ENCODE measurements around the gene HS3ST4.

HS3ST4 gene

GRCh38 chr16:25691519-25692091 is at the start of gene HS3ST4:
Gene HS3ST4, plus strand, starts transcription at chr16:25691959.
- no peak for FAIRE-seq
- DNase-seq (ENCODE audit: insufficient read length, low spot score) = no peak

- DNase-seq (ENCODE audit: insufficient read length, low spot score) = no peak
- no peak for FAIRE-seq
These were observed 48.1 kb upstream of the HS3ST4 start for GRCh38 chr16:25643633-25644032.

DNA sequence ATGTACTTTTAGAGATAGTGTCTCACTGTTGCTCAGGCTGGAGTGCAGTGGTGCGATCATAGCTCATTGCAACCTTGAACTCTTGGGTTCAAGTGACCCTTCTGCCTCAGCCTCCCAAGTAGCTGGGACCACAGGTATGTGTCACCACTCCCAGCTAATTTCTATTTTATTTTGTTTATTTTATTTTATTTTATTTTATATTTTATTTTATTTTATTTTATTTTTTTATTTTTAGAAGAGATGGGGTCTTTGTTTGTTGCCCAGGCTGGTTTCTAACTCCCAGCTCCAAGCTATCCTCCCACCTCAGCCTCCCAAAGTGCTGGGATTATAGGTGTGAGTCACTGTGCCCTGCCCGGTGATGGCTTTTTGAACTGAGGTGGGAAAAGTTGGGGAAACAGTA is 35.1 kb upstream of the HS3ST4 start:
- FAIRE-seq (no peak), DNase-seq (ENCODE audit: insufficient read length, low spot score) (no peak)

GRCh38 chr16:25676820-25677219 is 14.9 kb upstream of the HS3ST4 start:
- DNase-seq (ENCODE audit: insufficient read length, low spot score) (no peak), FAIRE-seq (no peak)

GRCh38 chr16:25679511-25679910 is 12.2 kb upstream of the HS3ST4 start:
- FAIRE-seq (no peak), DNase-seq (ENCODE audit: insufficient read length, low spot score) (no peak)

- FAIRE-seq = no peak
- DNase-seq (ENCODE audit: insufficient read length, low spot score) = no peak
These were observed 2.5 kb upstream of the HS3ST4 start for GRCh38 chr16:25689137-25689836.

DNA sequence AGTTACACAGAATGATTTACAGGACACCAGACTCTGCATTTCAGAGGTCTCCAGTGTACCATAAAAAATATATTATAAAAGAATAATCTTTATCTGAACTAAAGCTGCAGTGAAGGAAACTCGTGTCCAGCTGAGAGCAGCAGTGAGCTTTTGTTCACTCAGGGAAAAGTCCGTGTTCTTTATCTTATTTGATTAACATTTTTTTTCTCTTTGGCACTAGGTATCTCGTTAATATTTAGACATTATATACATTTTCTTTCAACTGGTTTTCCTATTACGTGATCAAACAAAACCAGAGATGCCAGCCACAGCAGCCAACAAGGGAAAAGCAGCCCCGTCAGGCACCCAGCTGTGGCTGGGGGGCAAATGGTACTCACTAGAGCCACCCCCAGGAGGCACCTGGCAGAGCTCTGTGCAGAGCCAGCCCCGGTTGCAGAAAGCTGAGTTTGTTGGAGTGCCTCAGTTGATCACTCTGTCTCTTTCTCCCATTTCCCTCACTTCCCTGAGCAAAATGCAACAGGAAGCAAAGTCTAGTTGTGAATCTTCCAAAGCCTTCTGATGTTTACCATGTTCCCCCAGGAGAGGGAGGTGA is 1.1 kb upstream of the HS3ST4 start:
- FAIRE-seq (no peak), DNase-seq (ENCODE audit: insufficient read length, low spot score) (no peak)

DNA sequence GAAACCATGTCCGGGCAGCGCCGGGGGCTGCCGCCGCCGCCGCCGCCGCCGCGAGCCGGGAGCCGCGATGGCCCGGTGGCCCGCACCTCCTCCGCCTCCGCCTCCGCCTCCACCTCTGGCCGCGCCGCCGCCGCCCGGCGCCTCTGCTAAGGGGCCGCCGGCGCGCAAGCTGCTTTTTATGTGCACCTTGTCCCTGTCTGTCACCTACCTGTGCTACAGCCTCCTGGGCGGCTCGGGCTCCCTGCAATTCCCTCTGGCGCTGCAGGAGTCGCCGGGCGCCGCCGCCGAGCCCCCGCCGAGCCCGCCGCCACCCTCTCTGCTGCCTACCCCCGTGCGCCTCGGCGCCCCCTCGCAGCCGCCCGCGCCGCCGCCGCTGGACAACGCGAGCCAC is 587 bp downstream of the HS3ST4 start:
- DNase-seq (ENCODE audit: insufficient read length, low spot score) (no peak), FAIRE-seq (no peak)

DNA sequence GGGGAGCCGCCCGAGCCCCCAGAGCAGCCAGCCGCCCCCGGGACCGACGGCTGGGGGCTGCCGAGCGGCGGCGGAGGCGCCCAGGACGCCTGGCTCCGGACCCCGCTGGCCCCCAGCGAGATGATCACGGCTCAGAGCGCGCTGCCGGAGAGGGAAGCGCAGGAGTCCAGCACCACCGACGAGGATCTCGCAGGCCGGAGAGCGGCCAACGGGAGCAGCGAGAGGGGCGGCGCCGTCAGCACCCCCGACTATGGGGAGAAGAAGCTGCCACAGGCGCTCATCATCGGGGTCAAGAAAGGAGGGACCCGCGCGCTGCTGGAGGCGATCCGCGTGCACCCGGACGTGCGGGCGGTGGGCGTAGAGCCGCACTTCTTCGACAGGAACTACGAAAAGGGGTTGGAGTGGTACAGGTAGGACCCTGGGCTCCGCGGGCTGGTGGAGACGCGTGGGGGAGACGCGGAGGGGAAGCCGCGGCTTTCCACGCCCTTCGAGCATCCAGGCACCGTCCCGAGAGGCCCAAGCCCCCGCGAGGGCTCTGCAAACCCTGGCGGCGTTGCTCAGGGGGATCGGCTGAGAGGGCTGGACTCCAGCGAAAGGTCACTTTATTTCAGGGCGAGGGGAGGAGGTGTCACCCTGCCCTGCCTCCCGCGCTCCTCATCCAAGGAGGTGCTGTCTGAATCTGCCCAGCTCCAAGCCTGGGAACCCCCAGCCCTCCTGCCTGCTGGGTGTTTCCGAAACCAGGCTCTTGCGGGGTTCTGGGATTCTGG is 1.2 kb downstream of the HS3ST4 start:
- FAIRE-seq (no peak), DNase-seq (ENCODE audit: insufficient read length, low spot score) (no peak)

- DNase-seq (ENCODE audit: insufficient read length, low spot score) (no peak), FAIRE-seq (no peak)
These were observed 1.9 kb downstream of the HS3ST4 start for GRCh38 chr16:25693631-25694030.

DNA sequence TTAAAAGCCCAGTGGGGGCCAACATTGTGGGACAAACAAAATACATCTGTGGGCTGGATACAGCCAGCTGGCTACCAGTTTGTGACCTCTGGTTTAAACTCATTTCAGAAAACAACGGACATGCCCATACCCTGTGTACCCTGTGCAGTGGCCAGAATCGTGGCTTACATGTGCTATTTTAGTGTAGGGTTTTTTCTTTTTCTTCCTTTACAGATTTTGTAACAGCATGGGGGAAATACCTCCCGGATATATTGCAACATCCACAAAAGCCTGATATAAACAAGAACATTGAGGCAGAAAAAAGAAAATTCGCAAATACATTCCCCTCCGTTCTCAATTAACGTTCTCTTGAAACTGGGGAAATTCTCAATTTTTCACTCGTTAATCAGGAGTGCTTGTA is 7.3 kb downstream of the HS3ST4 start:
- DNase-seq (ENCODE audit: insufficient read length, low spot score) = no peak
- FAIRE-seq = no peak

DNA sequence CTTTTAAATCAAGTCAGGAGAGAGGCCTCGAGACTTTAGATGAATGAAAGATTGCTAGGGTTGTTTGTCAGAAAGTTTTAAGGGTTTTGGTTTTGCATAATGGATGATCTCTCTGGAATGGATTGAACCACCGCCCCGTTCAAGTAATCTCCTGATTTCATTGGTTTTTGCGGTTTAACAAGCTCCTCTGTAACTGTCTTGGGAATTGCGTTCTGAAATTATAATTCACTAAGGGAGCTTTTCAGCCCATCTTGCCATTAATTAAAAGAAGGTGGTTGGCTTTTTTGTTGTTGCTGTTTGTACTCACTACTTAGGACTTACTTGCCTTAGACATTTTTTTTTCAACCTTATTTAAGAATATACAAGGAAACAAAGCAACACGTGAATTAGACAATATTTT is 8.8 kb downstream of the HS3ST4 start:
- DNase-seq (ENCODE audit: insufficient read length, low spot score) (no peak), FAIRE-seq (no peak)

GRCh38 chr16:25707553-25707952 is 15.8 kb downstream of the HS3ST4 start:
- DNase-seq (ENCODE audit: insufficient read length, low spot score) (no peak), FAIRE-seq (no peak)

DNA sequence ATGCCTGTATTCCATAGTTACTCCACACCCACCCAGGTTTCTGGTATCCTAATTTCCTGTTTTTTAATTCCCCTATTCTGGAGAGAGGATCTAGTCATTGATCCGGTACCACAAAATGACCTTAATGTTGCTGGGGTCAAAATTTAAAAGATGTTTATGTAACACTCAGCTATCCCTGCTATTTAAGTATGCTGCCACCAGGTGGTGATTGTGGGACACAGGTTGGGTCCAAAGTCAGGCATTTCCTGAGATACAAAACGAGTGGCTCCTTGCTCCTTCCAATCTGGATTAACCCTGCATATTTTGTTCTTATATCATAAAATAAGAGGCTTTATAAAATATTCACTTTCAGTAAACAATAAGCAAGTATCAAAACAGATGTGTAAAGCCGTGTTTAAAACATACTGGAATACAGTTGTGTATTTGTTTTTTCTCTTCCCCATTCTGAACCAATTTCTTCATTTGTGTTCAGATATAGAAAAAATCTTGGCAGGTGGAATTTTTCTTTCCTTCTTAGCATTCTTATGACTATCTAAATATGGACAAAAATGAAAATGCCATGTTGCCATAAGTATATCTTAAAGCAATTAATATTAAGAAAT is 16.3 kb downstream of the HS3ST4 start:
- no peak for DNase-seq (ENCODE audit: insufficient read length, low spot score)
- FAIRE-seq = no peak

DNA sequence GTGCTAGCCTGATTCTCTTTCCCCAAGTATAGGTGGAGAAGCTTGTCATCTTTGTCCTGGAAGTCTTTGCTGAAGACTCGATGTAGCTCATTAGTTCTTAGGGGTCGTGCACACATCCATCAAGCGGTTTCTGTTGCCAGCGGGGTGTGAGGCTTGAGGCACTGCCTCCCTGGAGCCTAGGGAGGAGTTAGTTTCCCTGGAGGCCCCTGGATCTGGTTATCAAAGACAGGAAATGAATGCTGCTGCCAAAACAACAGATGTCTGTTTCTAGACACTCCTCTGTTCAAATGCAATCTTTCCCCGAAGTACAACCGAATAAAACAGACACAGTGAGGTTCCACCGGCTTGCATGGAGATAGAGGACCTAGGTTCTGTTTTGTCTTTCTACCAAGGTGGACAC is 17.5 kb downstream of the HS3ST4 start:
- FAIRE-seq (no peak), DNase-seq (ENCODE audit: insufficient read length, low spot score) (no peak)

DNA sequence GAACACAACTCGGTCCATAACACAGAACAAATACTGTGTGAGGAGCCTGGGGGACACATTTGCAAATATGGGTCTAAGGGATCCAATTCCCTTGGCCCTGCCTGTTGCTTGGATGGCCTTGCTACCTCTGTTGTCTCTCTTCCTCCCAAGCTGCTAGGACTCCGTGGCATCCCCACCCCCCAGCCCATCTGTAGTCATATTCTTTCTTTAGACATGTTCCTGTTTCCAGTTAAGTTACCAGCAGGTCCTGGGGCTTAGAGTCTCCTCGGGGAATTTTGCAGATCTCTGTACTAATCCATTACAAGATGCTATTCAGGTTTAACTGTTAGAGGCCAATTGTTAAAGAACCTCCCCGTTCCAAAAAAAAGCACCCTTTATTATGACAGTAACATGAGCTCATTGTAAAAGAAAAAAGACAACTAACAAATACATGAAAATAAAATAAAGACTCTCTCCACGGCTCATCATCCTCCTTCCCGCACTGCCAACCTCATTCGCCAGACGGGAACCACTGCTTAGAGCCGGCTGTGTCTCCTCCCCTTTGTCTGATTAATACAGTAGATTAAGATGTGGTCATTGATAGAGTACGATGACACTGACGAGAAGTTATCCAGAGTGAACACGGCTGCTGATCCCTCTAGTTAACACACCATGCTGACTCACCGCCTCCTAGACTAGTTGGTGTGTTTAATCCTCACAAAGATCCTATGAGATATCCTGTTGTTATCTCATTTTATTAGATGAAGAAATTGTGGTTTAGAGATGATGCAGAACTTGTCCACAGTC is 22.2 kb downstream of the HS3ST4 start:
- FAIRE-seq (no peak), DNase-seq (ENCODE audit: insufficient read length, low spot score) (no peak)

- DNase-seq (ENCODE audit: insufficient read length, low spot score) (no peak), FAIRE-seq (no peak)
These were observed 24.4 kb downstream of the HS3ST4 start for GRCh38 chr16:25716186-25716585.

DNA sequence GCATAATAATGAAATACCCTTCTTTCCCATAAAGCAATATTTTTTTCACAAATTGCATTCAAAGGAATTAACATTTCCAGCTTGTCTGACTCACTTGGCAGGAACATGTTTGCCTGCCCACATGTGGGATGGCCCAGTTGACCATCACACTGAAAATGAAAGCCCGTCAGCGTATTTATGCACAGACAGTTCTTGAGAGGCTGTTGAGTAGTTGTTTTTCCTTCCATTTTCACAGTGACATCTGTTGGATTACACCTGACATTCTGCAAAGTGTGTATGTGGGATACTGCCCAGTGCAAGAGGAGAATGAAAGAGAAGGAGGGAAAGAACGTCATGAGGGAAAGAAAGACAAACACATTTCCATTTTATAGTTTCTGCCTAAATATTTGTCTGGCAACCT is 29.7 kb downstream of the HS3ST4 start:
- no peak for DNase-seq (ENCODE audit: insufficient read length, low spot score)
- FAIRE-seq = no peak

GRCh38 chr16:25726430-25727098 is 34.8 kb downstream of the HS3ST4 start:
- FAIRE-seq (no peak), DNase-seq (ENCODE audit: insufficient read length, low spot score) (no peak)
